Measurements from ENCODE around the gene BEND4.

BEND4 gene

DNA sequence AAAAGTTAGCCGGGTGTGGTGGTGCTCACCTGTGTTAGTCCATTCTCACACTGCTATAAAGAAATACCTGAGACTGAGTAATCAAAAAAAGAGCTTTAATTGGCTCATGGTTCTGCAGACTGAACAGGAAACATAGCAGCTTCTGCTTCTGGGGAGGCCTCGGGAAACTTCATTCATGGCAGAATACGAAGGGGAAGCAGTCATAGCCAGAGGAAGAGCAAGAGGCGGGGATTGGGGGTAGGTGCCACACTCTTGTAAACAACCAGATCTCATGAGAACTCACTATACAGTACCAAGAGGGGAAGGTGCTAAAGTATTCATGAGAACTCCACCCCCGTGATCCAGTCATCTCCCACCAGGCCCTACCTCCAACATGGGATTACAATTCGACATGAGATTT is 64.1 kb downstream of the BEND4 start:
- no peak overlapping the region for H3K27ac ChIP-seq (replicated peaks)
- TF ChIP-seq, protein P1, sequence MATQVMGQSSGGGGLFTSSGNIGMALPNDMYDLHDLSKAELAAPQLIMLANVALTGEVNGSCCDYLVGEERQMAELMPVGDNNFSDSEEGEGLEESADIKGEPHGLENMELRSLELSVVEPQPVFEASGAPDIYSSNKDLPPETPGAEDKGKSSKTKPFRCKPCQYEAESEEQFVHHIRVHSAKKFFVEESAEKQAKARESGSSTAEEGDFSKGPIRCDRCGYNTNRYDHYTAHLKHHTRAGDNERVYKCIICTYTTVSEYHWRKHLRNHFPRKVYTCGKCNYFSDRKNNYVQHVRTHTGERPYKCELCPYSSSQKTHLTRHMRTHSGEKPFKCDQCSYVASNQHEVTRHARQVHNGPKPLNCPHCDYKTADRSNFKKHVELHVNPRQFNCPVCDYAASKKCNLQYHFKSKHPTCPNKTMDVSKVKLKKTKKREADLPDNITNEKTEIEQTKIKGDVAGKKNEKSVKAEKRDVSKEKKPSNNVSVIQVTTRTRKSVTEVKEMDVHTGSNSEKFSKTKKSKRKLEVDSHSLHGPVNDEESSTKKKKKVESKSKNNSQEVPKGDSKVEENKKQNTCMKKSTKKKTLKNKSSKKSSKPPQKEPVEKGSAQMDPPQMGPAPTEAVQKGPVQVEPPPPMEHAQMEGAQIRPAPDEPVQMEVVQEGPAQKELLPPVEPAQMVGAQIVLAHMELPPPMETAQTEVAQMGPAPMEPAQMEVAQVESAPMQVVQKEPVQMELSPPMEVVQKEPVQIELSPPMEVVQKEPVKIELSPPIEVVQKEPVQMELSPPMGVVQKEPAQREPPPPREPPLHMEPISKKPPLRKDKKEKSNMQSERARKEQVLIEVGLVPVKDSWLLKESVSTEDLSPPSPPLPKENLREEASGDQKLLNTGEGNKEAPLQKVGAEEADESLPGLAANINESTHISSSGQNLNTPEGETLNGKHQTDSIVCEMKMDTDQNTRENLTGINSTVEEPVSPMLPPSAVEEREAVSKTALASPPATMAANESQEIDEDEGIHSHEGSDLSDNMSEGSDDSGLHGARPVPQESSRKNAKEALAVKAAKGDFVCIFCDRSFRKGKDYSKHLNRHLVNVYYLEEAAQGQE (IDR thresholded peaks at IDR 0.05; ENCODE audit: insufficient replicate concordance, low read depth): no peak
- TF ChIP-seq, protein P2, sequence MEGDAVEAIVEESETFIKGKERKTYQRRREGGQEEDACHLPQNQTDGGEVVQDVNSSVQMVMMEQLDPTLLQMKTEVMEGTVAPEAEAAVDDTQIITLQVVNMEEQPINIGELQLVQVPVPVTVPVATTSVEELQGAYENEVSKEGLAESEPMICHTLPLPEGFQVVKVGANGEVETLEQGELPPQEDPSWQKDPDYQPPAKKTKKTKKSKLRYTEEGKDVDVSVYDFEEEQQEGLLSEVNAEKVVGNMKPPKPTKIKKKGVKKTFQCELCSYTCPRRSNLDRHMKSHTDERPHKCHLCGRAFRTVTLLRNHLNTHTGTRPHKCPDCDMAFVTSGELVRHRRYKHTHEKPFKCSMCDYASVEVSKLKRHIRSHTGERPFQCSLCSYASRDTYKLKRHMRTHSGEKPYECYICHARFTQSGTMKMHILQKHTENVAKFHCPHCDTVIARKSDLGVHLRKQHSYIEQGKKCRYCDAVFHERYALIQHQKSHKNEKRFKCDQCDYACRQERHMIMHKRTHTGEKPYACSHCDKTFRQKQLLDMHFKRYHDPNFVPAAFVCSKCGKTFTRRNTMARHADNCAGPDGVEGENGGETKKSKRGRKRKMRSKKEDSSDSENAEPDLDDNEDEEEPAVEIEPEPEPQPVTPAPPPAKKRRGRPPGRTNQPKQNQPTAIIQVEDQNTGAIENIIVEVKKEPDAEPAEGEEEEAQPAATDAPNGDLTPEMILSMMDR (IDR thresholded peaks at IDR 0.05; ENCODE audit: insufficient read depth, low read length): no peak
- no peak for TF ChIP-seq POLR2AphosphoS5 (IDR thresholded peaks at IDR 0.05; ENCODE audit: low read depth)
- TF ChIP-seq SPI1 (IDR thresholded peaks at IDR 0.05; ENCODE audit: borderline replicate concordance, low read depth): no peak
- TF ChIP-seq GABPA (IDR thresholded peaks at IDR 0.05; ENCODE audit: low read depth): no peak
- no peak overlapping the region for H3K4me3 ChIP-seq (replicated peaks; ENCODE audit: insufficient read depth, low read length)
- peak in 1 of 2 experiments; percentile 7 for DNase-seq (ENCODE audit: low read depth in 1 of 2, low spot score in 1 of 2)
- no peaks in the 10 kb centered on the region for H3K27me3 ChIP-seq (ENCODE audit: insufficient read depth, poor library complexity, severe bottlenecking)

- H3K27ac ChIP-seq (replicated peaks): no peak overlapping the region
- H3K4me3 ChIP-seq (replicated peaks; ENCODE audit: insufficient read depth, low read length): no peak overlapping the region
- TF ChIP-seq, protein P2 (IDR thresholded peaks at IDR 0.05; ENCODE audit: insufficient read depth, low read length): no peak
- TF ChIP-seq, protein P1 (IDR thresholded peaks at IDR 0.05; ENCODE audit: insufficient replicate concordance, low read depth): no peak
- TF ChIP-seq POLR2AphosphoS5 (IDR thresholded peaks at IDR 0.05; ENCODE audit: low read depth): no peak
- DNase-seq (ENCODE audit: low read depth in 1 of 2, low spot score in 1 of 2): no peak
- H3K27me3 ChIP-seq (ENCODE audit: insufficient read depth, poor library complexity, severe bottlenecking): no peaks in the 10 kb centered on the region
These were observed 68.6 kb downstream of the BEND4 start for GRCh38 chr4:42083816-42084215.

DNA sequence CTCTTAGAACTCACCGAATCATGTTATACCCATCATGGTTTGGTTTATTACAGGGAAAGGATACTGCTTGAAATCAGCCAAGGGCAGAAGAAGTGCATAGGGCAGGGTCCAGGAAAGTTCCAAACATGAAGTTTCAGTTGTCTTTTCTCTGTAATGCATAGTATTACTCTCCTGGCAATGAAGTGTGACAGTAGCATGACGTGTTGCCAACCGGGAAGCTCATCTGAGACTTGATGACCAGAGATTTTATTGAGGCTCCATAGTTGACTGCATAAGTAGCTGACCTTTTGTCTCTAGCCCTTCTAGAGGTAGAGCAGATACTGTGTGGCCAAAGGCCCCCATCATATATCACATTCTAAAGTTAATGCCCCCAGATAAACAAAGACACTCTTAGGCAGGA is 72.1 kb downstream of the BEND4 start:
- no peak for DNase-seq (ENCODE audit: low read depth in 1 of 2, low spot score in 1 of 2)
- TF ChIP-seq, protein P1 (IDR thresholded peaks at IDR 0.05; ENCODE audit: insufficient replicate concordance, low read depth): no peak
- TF ChIP-seq SPI1 (IDR thresholded peaks at IDR 0.05; ENCODE audit: borderline replicate concordance, low read depth): no peak
- TF ChIP-seq GABPA (IDR thresholded peaks at IDR 0.05; ENCODE audit: low read depth): no peak
- no peak for TF ChIP-seq POLR2AphosphoS5 (IDR thresholded peaks at IDR 0.05; ENCODE audit: low read depth)
- TF ChIP-seq, protein P2 (IDR thresholded peaks at IDR 0.05; ENCODE audit: insufficient read depth, low read length): no peak
- Histone ChIP-seq H3K27ac (replicated peaks) (no peak overlapping the region), H3K27me3 (ENCODE audit: insufficient read depth, poor library complexity, severe bottlenecking) (no peaks in the 10 kb centered on the region), H3K4me3 (replicated peaks; ENCODE audit: insufficient read depth, low read length) (no peak overlapping the region)
